BJ (cell line): ENCODE measurements around the gene TLE2. TPM values are rescaled to one million over a fixed set of nuclear protein-coding genes. Genes with fewer than 3 reads are reported as not detected.

Experiments
- CTCF ChIA-PET: fragments of 350-600 bp; formaldehyde crosslinking; extraction: SDS; loops from one replicate; lab custom pipeline; 2021; ENCODE audit warnings: antibody characterized with exemption, inconsistent platforms; lab: Yijun Ruan, JAX
- POLR2A ChIA-PET: fragments of 300-600 bp; sonication (Branson Sonifier 250); formaldehyde crosslinking; extraction: SDS; loops from one replicate; lab custom pipeline; 2021; ENCODE audit warnings: antibody characterized with exemption; lab: Charles Lee
- DNase-seq: peaks from one replicate; pipeline ENCODE4 v3.0.0-alpha.2; 2011; ENCODE audit warnings: low read depth
- H3K27me3 ChIP-seq: 2 replicates; pipeline ENCODE4 v1.6.0; 2011; ENCODE audit warnings: low read length; ENCODE audit not compliant: control insufficient read depth, insufficient read depth
- H3K36me3 ChIP-seq: 2 replicates; pipeline ENCODE4 v1.5.1; 2011; ENCODE audit warnings: low read length; ENCODE audit not compliant: control insufficient read depth, insufficient read depth
- H3K4me3 ChIP-seq: 2 replicates; pipeline ENCODE4 v1.5.1; 2011; ENCODE audit warnings: low read depth, mild to moderate bottlenecking, control low read depth, low read length
- CTCF ChIP-seq: IDR thresholded peaks from 2 replicates; pipeline ENCODE4 v1.5.1; 2011; ENCODE audit warnings: low read depth, mild to moderate bottlenecking, control low read depth, inconsistent platforms, low read length, moderate library complexity; ENCODE audit not compliant: insufficient read depth
- polyA plus RNA-seq: library from polyadenylated mRNA; depleted of rRNA; stranded (reverse); fragments of >200 nt; gene quantifications from 2 replicates; pipeline ENCODE4 v1.2.3, GENCODE V29; 2011

The TLE2 gene
- polyA plus RNA-seq, 1 experiment, result 1.0 TPM

- ChIA-PET CTCF (interaction anchor here (0.7 to 2.0 kb wide), 15 partner anchors 10 to 97 kb away, joined by 3 to 7 read pairs (median 4); no protein-coding TSS in a partner anchor), POLR2A (interaction anchor here (1.5 kb wide), 1 partner anchor 560 kb away, joined by 8 read pairs; the partner anchor contains the start of gene GADD45B)
- Histone ChIP-seq H3K4me3 (peak overlapping the region; percentile 45), H3K36me3 (no peaks in the 10 kb centered on the region), H3K27me3 (peaks cover 8% of the 10 kb centered on the region)
- peak; percentile 42 for DNase-seq
- TF ChIP-seq CTCF, result no peak
These were observed 7.3 kb upstream of the TLE2 start for GRCh38 chr19:3036119-3036976.

- DNase-seq, result peak; percentile 86
- CTCF ChIA-PET, result interaction anchor here (0.7 to 2.0 kb wide), 14 partner anchors 10 to 97 kb away, joined by 3 to 7 read pairs (median 4); no protein-coding TSS in a partner anchor
- POLR2A ChIA-PET, result interaction anchor here (0.6 to 1.5 kb wide), 2 partner anchors 12 to 560 kb away, joined by 8 read pairs; partner anchors contain the start of gene GADD45B
- no peak for TF ChIP-seq CTCF
- peak overlapping the region; percentile 47 for H3K4me3 ChIP-seq
- peaks cover 14% of the 10 kb centered on the region for H3K27me3 ChIP-seq
- no peaks in the 10 kb centered on the region for H3K36me3 ChIP-seq
These were observed 6.5 kb upstream of the TLE2 start for GRCh38 chr19:3035542-3036118.

- no peak for DNase-seq
- POLR2A ChIA-PET, result interaction anchor here (0.6 to 1.5 kb wide), 2 partner anchors 11 to 559 kb away, joined by 8 read pairs; partner anchors contain the start of gene GADD45B
- CTCF ChIA-PET, result interaction anchor here (1.0 to 2.0 kb wide), 5 partner anchors 11 to 94 kb away, joined by 3 to 7 read pairs (median 5); no protein-coding TSS in a partner anchor
- Histone ChIP-seq H3K36me3 (no peaks in the 10 kb centered on the region), H3K27me3 (peaks cover 20% of the 10 kb centered on the region), H3K4me3 (peak overlapping the region; percentile 47)
- TF ChIP-seq CTCF, result no peak
These were observed 5.8 kb upstream of the TLE2 start for GRCh38 chr19:3034656-3035541.

GRCh38 chr19:3034406-3034655, 5.3 kb upstream of the TLE2 start:
- Histone ChIP-seq H3K4me3 (no peak overlapping the region), H3K36me3 (no peaks in the 10 kb centered on the region), H3K27me3 (peaks cover 23% of the 10 kb centered on the region)
- POLR2A ChIA-PET, result no interaction called here
- DNase-seq, result no peak
- no peak for TF ChIP-seq CTCF
- CTCF ChIA-PET, result interaction anchor here (2.0 kb wide), 1 partner anchor 94 kb away, joined by 7 read pairs; no protein-coding TSS in a partner anchor
